ENCODE data around the gene CDS2.

The CDS2 gene

DNA sequence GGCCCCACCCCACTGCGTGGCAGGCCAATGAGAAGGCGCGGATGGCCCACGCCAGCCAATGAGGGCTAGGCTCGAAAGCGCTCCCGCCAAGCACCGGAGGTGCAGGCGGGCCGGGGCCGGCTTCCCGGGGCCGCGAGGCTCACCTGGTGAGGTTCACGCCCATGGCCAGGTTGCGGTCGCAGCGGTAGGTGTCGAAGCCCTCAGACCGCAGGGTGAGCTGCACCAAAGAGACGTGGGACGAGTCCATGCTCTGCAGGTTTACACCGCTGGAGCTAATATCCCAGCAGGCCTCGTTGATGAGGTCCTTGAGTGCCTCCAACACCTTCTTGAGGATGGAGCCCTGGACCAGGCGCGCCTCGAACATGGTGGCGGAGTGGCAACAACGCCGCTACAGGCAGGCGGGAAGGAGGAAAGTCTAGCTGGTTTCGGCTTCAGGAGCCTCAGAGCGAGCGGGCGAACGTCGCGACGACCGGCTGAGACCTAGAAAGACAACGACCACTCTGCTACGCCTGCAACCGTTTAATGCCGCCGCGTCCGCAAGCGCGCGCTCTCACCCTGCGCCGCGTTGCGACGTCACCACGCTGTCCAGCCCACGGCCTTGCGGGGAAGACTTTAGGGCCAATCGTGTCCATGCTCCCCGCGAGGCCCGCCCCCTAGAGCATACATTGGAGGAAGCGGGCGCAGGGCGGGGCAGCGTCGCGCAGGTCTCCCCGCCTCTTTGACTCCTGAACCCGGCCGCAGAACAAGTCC lies 7.2 kb upstream of the CDS2 start, which contains the start of gene PCNA:
Gene PCNA, minus strand, starts transcription at position 524 of the 750 bp plus-strand sequence. Its CDS starts 160 bp downstream, at position 364.
- TF ChIP-seq, protein P1, sequence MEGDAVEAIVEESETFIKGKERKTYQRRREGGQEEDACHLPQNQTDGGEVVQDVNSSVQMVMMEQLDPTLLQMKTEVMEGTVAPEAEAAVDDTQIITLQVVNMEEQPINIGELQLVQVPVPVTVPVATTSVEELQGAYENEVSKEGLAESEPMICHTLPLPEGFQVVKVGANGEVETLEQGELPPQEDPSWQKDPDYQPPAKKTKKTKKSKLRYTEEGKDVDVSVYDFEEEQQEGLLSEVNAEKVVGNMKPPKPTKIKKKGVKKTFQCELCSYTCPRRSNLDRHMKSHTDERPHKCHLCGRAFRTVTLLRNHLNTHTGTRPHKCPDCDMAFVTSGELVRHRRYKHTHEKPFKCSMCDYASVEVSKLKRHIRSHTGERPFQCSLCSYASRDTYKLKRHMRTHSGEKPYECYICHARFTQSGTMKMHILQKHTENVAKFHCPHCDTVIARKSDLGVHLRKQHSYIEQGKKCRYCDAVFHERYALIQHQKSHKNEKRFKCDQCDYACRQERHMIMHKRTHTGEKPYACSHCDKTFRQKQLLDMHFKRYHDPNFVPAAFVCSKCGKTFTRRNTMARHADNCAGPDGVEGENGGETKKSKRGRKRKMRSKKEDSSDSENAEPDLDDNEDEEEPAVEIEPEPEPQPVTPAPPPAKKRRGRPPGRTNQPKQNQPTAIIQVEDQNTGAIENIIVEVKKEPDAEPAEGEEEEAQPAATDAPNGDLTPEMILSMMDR (conservative IDR thresholded peaks at IDR 0.05): no peak
- TF ChIP-seq ZFX (IDR thresholded peaks at IDR 0.05): peak; percentile 25; the same call in 1 of the 2 replicates
- peak within 1 kb of the TSS; percentile 81 for H3K27ac ChIP-seq

DNA sequence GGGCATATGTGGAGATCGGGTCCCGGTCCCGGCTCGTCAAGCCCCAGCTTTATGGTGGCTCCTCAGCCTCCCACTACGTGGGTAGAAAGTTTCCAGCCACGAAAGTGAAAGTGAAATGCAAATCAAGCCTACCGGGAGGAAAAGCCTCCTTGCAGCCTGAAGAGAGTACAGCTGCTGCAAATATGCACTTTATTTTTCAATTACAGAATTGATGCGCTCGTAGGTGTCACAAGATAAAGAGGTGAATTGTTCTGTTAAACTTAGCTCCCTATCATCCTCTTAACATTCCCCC lies 6.7 kb upstream of the CDS2 start:
- peak overlapping the region; percentile 81 for H3K27ac ChIP-seq
- no peak for TF ChIP-seq ZFX (IDR thresholded peaks at IDR 0.05)
- TF ChIP-seq, protein P1 (conservative IDR thresholded peaks at IDR 0.05): no peak

DNA sequence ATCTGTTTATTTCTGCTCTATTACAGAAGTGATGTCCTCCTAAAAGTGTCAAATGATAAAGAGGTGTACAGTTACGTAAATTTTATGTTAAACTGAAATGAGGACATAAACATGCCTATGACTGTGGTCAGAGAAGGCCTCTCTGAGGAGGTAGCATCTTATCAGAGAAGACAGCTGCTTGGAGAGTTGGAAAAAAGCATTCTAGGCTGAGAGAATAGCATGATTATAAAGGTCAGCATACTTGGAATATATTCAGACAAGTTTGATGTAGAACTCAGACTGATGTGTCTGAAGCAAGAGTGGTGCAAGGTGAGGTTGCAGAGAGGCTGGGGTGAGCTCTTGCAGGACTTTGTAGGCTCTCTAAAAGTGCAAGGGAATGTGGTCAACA lies 3.9 kb upstream of the CDS2 start:
- H3K27ac ChIP-seq: no peak overlapping the region
- TF ChIP-seq, protein P1 (conservative IDR thresholded peaks at IDR 0.05): no peak
- TF ChIP-seq ZFX (IDR thresholded peaks at IDR 0.05): no peak

DNA sequence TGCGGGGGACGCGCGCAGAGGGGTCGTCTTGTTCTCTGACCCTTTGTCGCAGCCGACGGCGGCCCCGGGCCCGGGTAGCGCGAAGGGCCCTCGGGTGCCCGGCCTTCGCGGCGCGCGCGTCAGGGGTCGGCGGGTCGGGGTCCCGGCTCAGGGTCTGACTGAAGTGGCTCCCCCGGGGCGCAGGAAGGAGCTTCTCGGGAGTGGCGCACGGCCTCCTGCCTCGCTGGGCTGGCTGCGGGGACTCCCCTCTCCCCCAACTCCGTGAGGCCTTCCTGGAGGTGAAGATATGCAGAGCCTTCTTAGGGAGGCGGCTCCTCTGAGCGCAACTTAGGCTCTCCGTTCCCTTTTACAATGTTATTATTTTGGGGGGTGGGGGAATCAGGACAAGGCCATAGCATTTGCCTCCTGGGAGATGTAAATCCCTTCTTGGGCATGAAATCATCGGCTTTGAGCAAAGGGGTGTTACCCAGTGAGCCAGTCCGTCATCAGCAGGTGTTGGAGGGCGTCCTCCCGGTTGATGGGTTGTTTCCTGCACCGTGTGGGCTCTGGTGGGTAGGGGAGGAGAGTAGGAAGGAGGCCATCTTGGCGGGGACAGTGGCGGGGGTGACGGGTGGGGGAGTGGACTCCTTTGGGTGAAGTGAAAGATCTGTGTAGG lies 523 bp downstream of the CDS2 start:
- peak; percentile 74 for TF ChIP-seq ZFX (IDR thresholded peaks at IDR 0.05)
- TF ChIP-seq, protein P1 (conservative IDR thresholded peaks at IDR 0.05): no peak

DNA sequence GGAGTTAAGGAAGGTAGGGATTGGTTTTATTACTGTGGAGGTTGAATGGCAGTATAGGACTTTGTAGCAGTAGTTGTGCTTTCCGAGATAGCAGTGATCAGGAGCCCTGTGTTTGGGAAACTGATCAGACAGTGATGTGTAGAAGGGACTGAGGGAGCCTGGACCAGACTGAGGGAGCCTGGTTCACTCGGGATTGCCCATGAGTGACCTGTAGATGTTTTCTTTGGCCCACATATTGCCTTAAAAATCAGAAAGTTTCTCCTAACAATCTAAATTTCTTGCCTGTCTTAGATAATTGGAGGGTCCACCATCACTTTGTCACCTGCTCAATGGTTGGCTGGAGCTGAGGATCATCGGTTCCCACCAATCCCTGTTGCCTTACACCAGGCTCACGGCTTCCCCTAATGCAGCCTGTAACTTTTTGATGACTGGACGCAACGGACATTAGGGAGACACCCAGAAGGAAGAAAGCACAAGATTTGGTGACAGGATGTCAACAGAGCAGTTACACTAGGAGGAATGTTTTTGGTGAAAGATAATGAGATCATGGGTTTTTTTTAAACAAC lies 1.1 kb downstream of the CDS2 start:
- TF ChIP-seq, protein P1 (conservative IDR thresholded peaks at IDR 0.05): no peak
- TF ChIP-seq ZFX (IDR thresholded peaks at IDR 0.05): no peak
- H3K27ac ChIP-seq: peak overlapping the region; percentile 87

More for the DNA sequence above, 523 bp downstream of the CDS2 start:
- H3K27ac ChIP-seq: peak overlapping the region; percentile 87

DNA sequence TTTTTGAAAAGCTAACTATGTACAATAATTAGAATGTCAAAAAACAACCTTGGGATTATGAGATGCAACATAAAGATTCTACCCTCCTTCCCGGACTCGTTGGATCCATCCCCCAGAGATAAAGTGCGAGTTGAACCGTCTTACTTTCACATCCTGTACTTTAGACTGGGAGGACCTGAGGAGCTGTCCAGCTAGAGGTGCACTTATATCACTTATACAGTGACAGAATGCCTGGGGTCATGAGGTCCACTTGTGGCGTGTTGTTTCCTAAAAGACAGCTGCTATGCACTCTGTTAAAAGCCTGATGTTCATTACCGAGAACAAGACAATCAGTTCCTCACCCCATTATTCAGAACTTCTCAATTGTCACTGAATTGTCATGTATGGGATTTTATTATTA lies 2.1 kb downstream of the CDS2 start:
- no peak for TF ChIP-seq ZFX (IDR thresholded peaks at IDR 0.05)
- TF ChIP-seq, protein P1 (conservative IDR thresholded peaks at IDR 0.05): no peak
- H3K27ac ChIP-seq: no peak overlapping the region

DNA sequence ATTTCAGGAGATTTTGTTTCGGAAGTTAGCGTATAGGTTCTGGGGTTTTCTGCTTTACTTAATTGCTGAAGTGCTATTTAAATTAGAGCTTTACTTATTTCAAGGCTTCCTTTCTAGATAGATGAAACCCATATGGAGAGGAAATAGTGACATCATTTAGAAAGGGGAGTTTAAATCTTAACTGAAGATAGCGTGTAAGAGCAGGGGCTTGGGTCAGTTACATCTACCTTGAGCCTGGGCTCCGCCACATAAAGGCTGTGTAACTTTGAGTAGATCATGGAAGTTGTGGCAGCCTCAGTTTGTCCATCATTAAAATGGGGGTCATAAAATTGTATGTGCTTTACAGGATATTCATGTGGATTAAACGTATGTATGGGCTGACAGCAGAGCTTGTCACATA lies 4.7 kb downstream of the CDS2 start:
- no peak overlapping the region for H3K27ac ChIP-seq
- TF ChIP-seq ZFX (IDR thresholded peaks at IDR 0.05): no peak
- TF ChIP-seq, protein P1 (conservative IDR thresholded peaks at IDR 0.05): no peak
